Right renal pelvis (tissue), 4 donors: ENCODE results near the gene AP1M1. TPM values are rescaled to one million over a fixed set of nuclear protein-coding genes. Genes with fewer than 3 reads are reported as not detected.
"Not testable (repeated sequence)": the region's sequence is repeated elsewhere in the genome, so short reads cannot be mapped to it uniquely, and the experiment has no call there.

Experiments used
- DNase-seq, 4 donors: peaks; one replicate each; pipeline ENCODE4 v3.0.0-alpha.2; 2013; ENCODE audit warnings: low read depth in 4 of 4, low spot score in 3 of 4, missing footprints in 1 of 4
- polyA plus RNA-seq, 4 donors: library from polyadenylated mRNA; unstranded; fragments of 120-200 nt; gene quantifications; one replicate each; pipeline ENCODE4 v1.2.1, GENCODE V29; 2013; ENCODE audit not compliant: insufficient read length in 4 of 4

AP1M1 gene
- 10 to 100 TPM; 55.5 to 68.6 (median 59.8) TPM for polyA plus RNA-seq

DNA sequence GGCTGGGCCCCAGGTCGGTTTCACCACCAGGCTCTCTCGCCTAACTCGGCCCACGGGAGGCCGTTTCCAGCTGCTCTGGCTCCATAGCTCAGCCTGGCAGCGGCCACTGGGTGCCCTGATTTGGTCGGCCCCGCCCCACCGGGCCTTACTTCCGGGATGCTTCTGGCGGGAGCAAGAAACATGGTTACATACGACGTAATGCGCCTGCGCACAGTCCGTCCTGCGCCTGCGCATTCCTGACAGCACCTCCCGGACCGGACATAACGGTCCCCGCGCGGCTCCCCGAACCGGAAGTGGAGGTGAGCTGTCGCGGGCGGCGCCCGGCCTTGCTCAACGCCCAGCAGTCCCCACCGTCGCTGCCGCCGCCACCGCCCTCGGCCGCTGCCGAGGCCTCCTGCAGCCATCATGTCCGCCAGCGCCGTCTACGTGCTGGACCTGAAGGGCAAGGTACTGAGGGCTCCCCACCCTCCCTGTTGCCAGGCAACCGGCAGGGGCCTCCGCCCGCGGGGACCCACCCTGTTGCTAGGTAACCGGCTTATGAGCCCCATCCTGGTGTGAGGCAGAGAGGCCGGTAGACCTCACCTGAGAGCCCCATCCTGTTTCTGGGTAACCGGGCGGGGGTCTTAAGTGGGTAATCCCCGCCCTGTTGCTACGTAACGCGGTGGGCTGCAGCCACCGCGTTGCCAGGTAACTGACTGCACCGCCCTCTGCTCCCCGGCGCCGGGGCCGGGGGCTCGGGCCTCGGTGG, at the start of gene AP1M1:
TSS of gene AP1M1 (plus strand) at position 290 of the 748 bp plus-strand sequence. CDS start at position 406, 116 bp downstream.
- DNase-seq = peak; percentile 92 to 96 (median 94)

DNA sequence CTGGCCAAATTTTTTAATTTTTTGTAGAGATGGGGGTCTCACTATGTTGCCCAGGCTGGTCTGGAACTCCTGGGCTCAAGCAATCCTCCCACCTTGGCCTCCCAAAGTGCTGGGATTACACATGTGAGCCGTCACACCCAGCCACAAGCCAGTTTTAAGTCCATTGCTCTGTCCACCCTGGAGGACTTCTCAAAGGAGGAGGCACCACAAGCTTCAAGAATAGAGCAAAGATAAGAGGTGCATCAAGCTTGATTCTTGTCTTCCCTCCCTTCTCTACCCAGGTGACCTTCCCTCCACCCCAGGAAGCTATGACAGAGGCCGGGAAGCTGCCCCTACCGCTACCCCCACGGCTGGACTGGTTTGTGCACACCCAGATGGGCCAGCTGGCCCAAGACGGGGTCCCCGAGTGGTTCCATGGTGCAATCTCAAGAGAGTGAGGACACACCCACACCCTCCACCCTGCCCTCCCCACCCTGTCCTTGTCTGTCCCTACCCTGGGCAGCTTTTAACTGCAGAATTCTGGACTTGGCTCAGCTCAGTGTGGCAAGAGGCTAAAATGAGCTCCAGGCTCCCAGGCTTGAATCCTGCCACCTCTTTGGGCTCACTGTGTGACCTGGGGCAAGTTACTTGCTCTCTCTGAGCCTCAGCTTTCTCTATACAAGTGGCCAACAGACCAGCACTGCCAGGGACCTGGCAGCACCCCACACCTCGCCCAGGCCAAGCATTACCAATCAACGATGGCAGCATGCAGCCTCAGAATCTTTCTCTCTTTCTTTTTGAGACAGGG, 49.1 kb upstream of the AP1M1 start:
- DNase-seq = no peak

DNA sequence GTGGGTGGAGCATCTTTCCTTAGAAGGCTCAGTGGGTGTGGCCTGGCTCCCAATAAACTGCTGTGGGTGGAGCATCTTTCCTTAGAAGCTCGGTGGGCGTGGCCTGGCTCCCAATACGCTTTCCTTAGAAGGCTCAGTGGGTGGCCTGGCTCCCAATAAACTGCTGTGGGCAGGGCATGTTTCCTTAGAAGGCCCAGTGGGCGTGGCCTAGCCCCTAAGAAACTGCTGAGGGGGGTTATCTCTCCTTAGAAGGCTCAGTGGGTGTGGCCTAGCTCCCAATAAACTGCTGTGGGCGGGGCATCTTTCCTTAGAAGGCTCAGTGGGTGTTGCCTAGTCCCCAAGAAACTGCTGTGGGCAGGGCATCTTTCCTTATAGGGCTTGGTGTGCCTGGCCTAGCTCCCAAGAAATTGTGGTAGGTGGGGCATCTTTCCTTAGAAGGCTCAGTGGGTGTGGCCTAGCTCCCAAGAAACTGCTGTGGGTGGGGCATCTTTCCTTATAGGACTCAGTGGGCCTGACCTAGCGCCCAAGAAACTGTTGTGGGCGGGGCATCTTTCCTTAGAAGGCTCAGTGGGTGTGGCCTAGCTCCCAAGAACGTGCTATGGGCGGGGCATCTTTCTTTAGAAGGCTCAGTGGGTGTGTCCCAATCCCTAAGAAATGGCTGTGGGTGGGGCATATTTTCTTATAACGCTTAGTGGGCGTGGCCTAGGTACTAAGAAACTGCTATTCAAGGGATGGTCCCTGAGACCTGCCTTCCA, 44.0 kb upstream of the AP1M1 start:
- no peak for DNase-seq

DNA sequence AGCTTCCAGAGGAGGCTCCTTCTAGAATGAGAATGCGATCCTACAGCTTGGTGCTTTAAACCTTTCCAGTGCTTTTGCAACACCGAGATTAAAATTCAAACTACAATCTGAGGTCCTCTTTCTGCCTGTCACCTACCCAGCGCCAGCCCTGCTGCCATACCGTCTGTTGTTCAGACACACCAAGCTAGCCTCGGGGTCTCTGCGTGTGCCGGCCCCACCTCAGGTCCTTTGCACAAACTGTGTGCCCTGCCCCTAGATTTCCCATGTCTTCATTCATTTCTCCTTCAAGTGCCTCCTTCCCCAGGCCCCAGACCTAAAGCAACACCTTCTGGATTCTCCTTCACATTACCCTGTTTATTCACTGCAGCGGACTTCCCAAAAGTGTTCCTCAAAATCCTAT, 43.2 kb upstream of the AP1M1 start:
- DNase-seq = no peak

DNA sequence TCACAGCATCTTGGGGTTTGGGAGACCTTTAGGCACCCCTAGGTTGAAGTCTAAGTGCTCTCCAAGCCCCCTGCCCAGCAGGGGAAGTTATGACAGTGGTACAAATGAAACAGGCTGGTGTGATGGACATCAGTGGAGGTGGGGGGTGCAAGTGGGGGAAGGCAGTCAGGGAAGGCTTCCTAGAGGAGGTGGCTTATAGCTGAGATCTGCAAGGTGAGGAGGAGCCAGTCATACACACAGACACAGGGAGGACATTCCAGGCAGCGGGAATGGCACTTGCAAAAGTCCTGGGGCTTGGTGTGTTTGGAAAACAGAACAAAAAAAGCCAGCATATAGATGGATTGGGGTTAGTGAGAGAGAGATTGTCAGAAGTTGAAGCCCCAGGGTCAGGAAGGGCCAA, 42.6 kb upstream of the AP1M1 start:
- no peak for DNase-seq

DNA sequence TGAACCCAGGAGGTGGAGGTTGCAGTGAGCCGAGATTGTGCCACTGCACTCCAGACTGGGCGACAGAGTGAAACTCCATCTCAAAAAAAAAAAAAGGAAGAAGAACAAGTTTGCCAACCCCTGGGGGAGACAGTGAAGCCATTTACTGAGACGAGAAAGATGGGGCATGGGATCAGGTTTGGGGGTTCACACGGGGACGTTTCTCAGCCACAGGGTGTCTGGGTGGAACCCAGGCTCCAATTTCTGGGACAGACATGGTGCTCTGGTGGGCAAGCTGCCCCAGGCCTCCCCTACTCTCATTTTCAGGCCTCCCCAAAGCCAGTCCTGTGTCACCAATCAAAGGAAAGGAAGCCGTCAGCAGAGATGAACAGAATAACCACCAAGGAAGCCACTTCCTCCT, 40.8 kb upstream of the AP1M1 start:
- no peak for DNase-seq

DNA sequence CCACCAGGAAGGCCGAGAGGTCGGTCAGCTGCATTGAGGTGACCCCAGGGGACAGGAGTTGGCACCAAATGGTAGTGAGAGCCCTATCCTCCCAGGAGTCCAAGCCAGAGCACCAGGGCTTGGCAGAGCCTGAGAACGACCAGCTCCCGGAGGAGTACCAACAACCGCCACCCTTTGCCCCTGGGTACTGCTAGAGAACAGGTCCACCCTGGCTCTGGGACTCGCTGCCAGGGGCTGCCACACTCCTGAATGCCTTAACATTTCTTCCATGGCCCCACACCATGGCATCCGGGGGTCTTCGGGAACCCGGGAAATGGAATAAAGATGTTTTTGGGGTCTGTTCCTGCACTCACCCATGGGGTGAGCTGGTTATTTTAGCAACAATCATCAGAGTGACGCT, 40.1 kb upstream of the AP1M1 start:
- DNase-seq = no peak

DNA sequence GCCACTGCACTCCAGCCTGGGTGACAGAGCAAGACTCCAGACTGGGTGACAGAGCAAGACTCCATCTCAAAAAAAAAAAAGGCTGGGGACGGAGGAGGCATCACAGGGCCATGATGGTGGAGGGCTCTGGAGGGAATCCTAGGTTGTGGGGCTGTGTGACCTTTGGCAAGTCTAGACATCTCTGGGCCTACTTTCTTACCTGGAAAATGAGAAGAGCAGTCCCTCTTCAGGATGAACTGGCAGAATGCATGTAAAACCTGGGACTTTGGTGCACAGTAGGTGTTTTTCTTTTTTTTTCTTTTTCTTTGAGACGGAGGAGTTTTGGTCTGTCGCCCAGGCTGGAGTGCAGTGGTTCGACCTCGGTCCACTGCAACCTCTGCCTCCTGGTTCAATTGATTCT, 38.1 kb upstream of the AP1M1 start:
- DNase-seq = no peak

DNA sequence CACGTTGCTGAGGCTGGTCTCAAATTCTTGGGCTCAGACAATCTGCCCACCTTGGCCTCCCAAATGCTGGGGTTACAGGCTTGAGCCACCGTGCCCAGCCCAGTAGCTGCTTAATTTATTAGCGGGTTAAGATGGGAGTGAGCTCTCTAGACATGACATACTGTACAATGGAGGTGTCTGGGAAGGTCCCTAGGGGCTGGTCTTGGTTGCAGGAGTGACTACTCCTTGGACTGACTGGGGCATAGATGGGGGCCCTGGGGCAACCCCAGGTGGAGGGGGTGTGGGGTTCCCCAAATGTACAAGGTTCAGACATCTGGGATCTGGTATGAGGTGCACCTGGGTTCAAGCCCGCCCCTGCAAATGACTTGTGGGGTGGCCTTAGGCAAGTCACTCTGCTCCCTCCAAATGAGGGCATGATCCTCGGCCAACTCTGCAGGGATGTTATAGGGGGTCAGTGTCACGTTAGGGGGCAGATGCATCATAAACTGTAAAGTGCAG, 37.2 kb upstream of the AP1M1 start:
- DNase-seq = no peak

DNA sequence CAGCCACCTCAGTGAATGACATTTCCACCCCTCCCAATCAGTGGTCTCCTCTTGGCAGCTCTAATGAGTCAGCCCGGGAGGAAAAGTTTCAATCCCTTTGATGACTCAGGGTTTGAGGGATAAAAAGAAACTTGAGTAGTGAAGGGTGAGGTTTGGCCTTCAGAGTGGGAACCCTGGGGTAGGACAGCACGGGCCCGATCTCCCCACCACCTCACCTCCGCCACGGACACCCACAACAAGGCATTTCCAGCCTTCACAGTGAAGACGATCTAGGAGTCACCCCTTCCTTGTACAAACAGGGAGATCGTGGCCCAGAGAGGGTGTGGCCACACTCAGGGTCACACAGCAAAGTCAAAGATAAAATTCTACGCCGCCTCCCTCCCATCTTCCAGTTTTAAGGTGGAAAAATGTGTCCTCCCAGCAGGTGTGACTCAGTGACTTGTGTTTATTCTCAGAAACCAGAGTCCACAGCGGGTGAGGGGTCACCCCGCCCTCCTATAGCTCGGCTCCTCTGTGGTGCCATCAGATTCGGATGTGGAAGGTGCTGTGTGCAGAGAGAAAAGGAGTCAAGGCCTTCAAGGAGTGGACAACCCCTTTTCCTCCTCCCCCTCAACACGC, 36.7 kb upstream of the AP1M1 start:
- no peak for DNase-seq

DNA sequence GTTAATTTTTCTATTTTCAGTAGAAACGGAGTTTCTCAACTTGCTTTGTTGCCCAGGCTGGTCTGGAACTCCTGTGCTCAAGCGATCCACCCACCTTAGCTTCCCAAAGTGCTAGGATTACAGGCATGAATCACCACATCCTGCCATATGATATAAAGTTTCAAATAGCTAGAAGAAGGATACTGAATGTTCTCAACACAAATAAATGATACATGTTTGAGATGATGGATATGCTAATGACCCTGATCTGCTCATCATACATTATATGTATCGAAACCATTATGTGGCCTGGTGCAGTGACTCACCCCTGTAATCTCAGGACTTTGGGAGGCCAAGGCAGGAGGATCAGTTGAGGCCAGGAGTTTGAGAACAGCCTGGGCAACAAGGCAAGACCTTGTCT, 35.9 kb upstream of the AP1M1 start:
- DNase-seq = no peak

DNA sequence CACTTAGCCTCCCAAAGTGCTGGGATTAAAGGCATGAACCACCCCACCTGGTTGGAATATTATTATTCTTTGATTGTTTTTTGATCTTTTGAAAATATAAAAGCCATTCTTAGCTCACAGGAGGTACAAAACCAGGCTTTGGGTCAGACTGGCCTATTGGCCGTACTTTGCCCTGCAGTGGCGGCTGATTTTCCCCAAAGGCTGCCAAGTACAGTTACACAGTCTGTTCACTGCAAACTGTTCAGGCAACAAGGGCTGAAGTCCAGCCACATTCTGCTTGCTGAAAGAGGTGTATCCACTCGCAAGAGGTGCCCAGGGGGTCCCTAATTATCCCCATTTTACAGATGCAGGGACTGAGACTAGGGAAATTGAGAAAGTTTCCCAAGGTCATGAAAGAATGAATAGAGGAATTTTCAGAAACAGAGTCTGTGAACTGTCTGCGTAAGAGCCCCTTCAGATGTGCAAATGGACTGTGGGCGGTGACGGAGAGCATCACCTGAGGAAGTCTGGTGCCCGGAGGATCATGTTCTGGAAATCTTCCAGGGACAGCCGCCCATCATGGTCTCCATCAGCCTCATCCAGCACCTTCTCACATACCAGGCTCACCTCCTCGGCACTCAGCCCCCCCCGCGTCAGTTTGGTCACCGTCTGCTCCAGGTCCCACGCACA, 33.4 kb upstream of the AP1M1 start:
- no peak for DNase-seq

DNA sequence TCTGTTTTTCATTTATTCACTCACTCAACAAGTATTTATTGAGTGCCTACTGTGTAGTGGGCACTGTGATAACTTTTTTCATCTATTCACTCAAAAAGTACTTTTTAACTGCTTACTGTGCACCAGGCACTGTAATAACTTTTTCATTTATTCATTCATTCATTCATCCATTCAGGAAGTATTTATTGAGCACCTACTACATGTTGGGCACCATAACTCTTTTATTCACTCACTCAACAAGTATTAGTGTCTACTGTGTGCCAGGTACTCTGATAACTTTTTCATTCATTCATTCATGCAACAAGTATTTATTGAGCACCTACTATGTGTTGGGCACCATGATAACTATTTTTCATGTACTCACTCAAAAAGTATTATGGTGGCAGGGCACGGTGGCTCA, 31.3 kb upstream of the AP1M1 start:
- DNase-seq = no peak

DNA sequence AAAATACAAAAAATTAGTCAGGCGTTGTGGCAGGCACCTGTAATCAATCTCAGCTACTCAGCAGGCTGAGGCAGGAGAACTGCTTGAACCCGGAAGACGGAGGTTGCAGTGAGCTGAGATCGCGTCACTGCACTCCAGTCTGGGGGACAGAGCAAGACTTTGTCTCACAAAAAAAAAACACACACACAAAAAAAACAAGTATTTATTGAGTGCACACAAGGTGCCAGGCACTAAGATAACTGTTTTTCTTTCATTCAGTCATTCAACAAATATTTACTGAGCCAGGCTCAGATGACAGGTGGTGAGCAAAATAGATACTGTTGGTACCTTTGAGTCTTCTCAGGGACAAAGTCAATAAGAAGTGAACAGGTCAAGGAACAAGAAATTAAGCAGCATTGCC, 30.7 kb upstream of the AP1M1 start:
- DNase-seq = no peak

DNA sequence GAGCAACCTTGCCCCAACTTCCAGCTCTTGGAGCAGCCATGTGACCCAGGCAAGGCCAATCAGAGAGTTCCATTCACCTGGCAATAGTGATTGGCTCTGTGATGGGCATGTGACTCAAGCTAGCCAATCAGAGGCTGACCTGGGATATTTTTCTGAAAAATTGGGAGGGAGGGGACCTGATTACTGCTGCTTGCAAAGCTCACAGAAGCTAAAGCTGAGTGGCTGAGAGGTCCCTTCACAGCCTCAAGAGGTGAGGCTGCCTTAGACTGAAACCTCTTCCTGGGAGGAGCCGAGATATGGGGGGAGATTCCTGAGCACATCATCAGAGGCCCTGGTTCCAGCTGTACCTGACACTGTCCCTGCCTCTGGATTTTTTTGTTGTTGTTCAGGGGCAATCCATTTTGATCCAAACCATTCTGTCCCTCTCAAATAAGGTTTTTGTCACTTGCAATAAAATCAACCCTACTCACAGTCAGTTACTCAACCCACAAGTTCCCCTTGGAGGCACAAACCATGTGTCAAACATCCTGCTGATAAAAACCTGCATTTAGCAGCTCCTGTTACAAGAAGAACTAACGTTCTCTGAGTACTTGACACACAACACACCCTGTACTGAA, 29.1 kb upstream of the AP1M1 start:
- no peak for DNase-seq

DNA sequence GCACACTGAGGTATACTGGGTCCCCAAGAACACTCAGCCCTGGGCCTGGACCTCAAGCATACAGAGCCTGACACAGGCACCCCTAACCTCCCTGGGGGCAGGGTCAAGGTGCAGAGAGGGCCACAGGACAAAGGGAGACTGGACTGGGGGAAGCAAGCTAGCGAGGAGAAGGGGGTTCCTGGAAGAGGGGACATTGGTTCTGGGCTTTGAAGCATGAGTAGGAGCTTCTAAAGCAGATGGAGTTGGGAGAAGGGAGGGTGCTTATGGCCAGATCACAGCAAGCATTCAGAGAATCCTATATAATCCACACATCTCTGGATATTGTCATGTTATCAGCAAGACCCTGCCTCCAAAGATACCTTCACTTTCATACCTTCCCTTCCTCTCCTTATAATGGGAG, 27.6 kb upstream of the AP1M1 start:
- no peak for DNase-seq

DNA sequence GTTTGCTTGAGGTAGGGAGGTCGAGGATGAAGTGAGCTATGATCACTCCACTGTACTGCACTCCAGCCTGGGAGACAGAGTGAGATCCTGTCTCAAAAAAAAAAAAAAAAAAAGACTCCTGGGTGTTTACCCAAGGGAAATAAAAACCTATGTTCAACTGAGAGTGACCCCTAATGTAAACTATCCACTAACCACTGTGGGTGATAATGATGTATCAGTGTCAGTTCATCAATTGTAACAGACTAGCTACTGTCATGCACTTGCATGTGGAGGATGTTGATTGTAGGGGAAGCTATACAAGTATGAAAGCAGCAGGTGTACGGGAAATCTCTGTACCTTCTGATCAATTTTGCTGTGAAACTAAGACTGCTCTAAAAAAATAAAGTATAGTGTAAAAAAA, 21.8 kb upstream of the AP1M1 start:
- no peak for DNase-seq

DNA sequence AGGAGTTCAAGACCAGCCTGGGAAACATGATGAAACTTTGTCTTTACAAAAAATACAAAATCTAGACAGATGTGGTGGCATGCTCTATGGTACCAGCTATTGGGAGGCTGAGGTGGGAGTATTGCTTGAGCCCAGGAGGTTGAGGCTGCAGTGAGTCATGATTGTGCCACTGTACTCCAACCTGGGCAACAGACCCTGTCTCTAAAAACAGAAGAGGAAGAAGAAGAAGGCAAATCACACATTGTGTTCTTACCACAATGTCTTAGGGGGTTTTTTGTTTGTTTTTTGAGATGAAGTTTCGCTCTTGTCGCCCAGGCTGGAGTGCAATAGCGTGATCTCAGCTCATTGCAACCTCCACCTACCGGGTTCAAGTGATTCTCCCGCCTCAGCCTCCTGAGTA, 18.8 kb upstream of the AP1M1 start:
- not testable (repeated sequence) for DNase-seq

DNA sequence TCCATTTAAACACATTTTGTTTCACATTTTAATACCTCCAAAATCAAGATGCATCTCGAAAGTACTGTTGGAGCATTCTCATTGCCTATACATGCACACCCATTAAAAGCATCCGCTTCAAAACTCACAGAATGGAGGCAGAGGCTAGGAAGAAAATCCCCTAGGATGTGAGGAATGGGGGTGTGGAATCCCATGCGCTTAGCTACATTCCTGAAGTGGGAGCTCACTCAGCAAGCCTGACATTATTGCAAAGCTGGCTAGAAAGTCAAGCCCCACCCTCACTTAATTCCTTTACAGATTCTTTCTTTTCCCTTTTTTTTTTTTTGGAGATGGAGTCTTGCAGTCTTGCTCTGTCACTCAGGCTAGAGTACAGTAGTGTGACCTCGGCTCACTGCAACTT, 17.1 kb upstream of the AP1M1 start:
- no peak for DNase-seq

DNA sequence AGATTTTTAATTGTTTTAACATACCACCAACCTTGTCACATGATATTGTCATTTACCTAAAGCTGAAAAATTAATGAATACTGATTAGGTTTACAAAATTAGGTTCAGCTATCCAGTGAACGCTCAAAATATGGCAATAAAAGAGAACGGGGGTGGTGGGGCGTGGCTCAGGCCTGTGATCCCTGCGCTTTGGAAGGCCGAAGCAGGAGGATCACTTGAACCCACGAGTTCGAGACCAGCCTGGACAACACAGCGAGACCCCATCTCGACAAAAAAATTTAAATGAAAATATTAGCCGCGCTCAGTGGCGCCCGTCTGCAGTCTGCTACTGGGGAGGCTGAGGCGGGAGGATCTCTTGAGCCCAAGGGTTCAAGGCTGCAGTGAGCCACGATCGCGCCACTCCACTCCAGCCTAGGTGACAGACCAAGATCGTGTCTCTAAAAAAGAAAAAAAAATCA, 13.0 kb upstream of the AP1M1 start:
- peak in 1 of 4 donors; percentile 2 for DNase-seq
